ENCODE measurements around the gene RPLP2.

RPLP2 gene

DNA sequence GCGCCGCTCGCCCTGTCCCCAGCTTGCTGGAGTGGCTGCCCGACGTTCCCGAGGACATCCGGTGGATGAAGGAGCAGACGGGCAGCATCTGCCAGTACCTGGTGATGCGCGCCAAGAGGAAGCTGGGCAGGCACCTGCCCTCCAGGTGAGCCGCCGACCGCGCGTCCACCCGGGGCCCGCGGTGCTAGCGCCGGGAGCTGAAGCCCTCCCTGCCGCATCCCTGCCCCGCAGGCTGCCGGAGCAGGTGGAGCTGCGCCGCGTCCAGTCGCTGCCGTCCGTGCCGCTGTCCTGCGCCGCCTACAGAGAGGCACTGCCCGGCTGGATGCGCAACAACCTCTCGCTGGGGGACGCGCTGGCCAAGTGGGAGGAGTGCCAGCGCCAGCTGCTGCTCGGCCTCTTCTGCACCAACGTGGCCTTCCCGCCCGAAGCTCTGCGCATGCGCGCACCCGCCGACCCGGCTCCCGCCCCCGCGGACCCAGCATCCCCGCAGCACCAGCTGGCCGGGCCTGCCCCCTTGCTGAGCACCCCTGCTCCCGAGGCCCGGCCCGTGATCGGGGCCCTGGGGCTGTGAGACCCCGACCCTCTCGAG, 14.6 kb downstream of the RPLP2 start:
- DNase-seq (ENCODE audit: low read depth, low spot score): no peak

DNA sequence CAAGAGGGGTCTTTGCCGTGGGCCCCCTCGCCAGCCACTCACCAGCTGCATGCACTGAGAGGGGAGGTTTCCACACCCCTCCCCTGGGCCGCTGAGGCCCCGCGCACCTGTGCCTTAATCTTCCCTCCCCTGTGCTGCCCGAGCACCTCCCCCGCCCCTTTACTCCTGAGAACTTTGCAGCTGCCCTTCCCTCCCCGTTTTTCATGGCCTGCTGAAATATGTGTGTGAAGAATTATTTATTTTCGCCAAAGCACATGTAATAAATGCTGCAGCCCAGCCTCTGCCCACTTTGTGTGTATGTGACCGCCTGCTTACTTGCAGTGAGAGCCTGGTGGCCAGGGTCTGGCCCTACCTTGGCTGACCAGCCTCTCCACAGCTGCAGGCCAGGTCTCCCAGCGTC, 15.2 kb downstream of the RPLP2 start:
- no peak for DNase-seq (ENCODE audit: low read depth, low spot score)

GRCh38 chr11:825366-826226, 15.8 kb downstream of the RPLP2 start:
- no peak for DNase-seq (ENCODE audit: low read depth, low spot score)

DNA sequence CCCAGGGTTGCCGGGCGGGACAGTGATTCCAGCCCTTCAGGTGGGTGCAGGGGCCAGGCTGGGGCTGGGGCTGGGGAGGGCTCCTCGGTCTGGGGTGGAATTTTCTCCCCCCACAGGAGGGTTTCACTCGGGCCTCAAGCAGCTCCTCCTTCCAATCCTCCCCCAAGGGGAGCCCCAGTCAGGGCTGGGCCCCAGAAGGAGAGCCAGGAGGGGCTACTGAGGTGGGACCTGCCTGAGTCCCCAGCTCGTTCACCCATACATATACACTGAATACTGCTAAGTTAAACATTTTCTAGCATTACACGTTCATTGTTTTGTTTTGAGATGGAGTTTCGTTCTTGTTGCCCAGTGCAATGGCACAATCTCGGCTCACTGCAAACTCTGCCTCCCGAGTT, 16.5 kb downstream of the RPLP2 start:
- no peak for DNase-seq (ENCODE audit: low read depth, low spot score)

DNA sequence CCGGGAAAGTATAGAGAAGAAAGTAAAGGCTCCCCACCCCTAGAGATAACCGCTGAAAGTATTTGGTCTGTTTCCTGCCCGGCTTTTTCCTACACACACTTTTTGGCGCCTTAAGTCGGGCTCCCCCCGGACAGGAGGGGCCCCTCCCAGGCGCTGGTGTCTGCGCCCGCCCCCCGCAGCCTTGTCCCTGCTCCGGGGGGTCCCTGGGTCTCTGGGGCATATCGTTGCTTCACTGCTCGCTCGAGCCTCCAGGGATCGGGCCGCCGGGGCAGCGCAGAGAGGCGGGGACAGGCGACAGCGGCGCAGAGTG, 17.0 kb downstream of the RPLP2 start:
- no peak for DNase-seq (ENCODE audit: low read depth, low spot score)

- no peak for DNase-seq (ENCODE audit: low read depth, low spot score)
These were observed 17.6 kb downstream of the RPLP2 start for GRCh38 chr11:827146-827896.

DNA sequence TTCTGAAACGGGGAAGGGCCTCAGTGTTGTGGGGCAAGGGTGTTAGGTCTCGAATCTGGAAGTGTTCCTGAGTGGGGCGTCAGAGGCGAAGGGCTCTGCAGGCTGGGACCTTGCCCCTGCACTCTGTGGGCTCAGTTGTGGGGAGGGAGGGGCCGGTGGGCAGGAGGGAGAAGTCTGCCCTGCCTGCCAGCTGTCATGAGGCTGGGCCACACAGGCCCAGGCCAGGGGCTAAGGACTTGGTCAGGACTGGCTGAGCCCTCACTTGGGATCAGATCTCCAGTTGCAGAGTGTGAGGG, 18.1 kb downstream of the RPLP2 start, which contains the start of gene CRACR2B:
TSS of gene CRACR2B (plus strand) at position 23 of the 296 bp plus-strand sequence. CDS start 689 bp downstream, outside the sequence.
- no peak for DNase-seq (ENCODE audit: low read depth, low spot score)

DNA sequence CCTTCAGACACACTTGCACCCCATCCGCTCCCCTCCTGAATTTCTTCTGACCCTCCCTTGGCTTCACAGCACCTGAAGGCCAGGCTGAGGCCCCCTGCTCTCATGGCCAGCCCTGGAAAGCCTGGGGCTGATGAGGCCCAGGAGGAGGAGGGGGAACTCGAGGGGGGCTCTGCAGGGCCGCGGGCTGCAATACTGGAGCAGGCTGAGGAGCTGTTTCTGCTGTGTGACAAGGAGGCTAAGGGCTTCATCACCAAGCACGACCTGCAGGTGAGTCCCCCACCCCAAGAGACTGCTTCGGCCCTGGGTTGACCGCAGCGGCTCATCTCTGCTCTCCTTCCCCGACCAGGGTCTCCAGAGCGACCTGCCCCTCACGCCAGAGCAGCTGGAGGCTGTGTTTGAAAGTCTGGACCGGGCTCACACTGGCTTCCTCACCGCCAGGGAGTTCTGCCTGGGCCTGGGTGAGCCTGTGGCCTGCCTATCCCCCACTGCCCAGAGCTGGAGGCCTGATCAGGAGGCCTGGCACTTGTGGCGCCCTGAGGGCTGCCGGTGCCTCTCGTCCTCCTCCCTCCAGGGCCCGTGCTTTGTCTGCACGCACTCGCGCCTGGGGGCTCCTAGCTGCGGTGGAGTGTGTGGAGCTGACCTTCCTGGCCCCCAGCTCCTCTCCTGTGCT, 18.9 kb downstream of the RPLP2 start:
- DNase-seq (ENCODE audit: low read depth, low spot score): no peak

- DNase-seq (ENCODE audit: low read depth, low spot score): no peak
These were observed 19.5 kb downstream of the RPLP2 start for GRCh38 chr11:829176-829846.

GRCh38 chr11:829847-830294, 20.1 kb downstream of the RPLP2 start:
- no peak for DNase-seq (ENCODE audit: low read depth, low spot score)

GRCh38 chr11:830295-831117, 20.7 kb downstream of the RPLP2 start:
- DNase-seq (ENCODE audit: low read depth, low spot score): no peak

GRCh38 chr11:831118-831864, 21.5 kb downstream of the RPLP2 start:
- DNase-seq (ENCODE audit: low read depth, low spot score): no peak

- no peak for DNase-seq (ENCODE audit: low read depth, low spot score)
These were observed 22.3 kb downstream of the RPLP2 start for GRCh38 chr11:831961-832528.

DNA sequence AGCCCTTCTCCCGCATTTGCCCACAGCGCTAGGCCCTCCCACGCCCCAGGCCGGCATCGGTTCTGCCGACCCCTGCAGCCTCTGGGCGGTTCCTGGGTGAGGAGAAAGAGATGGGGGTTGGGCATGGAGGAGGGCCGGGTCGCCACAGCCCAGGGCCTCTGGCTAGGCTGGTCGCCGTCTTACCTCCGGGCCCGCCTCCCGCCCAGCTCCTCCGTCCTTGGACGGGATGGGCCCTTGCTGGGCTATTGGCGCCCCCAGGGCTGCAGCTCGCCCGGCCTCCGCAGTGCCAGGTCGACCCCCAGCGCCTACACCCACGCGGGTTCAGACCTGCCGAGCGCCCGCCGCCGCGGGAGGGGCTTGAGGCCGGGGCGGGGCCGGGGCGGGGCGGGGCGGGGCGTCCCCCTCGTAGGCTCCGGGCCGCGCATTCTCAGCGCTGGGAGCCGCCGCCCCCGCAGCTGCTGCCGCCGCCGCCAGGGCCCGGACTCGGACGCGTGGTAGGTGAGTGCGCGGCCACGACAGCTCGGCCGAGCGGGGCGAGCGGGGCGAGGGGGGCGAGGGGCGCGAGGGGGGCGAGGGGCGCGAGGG, 22.9 kb downstream of the RPLP2 start, which contains the start of gene CD151:
TSS of gene CD151 (plus strand) at position 424 of the 585 bp plus-strand sequence. CDS start 3,118 bp downstream, outside the sequence.
- no peak for DNase-seq (ENCODE audit: low read depth, low spot score)

GRCh38 chr11:833114-833791, 23.5 kb downstream of the RPLP2 start:
- DNase-seq (ENCODE audit: low read depth, low spot score): no peak

- DNase-seq (ENCODE audit: low read depth, low spot score): no peak
These were observed 24.1 kb downstream of the RPLP2 start for GRCh38 chr11:833849-834311.

DNA sequence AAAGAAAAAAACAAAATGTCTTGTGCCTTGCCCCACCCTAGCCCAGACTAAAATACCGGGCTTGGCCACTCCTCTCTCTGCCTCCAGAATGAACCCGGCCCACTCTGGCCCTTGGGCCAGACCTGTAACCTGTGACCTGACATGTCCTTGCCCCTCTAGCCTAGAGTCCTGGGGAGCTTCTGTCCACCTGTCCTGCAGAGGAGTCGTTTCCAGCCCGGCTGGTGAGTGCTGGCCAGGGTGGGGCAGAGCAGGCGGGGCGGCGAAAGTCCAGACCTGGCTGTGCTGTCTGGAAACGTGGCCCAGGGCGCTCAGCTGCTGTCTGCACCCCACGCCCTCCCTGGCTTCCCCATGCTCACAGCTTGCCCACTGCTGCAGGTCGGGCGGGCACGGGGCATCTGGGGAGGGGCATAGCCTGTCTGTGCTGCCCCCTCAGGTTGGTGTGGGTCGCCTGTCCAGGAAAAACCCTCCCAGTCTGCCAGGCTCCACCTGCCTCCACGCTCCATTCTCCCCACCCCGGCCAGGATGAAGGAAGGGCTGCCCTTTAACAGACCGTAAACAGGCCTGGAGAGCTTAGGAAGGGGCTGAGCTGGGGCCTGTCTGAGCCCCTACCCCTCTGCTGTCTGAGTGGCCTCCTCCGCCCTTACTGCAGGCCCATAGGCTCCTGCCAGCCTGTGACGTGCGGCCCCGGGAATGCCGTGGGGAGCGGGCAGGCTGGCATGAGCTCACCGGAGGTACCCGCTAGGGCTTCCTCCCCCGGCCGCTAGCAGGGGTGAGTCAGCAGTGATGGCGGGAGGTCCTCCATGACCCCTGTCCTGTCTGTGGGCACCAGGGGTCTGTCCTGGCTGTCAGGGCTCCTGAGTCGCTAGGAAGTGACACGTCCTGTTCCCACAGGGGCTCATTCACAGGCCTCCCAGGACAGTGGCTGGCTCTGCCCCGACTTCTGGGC, 24.9 kb downstream of the RPLP2 start:
- DNase-seq (ENCODE audit: low read depth, low spot score): no peak

All from smooth muscle cell of the brain vasculature (primary cell).